OCI-M2 (cell line): ENCODE results near the gene HHIPL1.

ENCODE experiments used
- DNase-seq: peaks from one replicate; lab custom pipeline; 2025; ENCODE audit not compliant: unreplicated experiment; lab: John Stamatoyannopoulos, UW

The HHIPL1 gene

DNA sequence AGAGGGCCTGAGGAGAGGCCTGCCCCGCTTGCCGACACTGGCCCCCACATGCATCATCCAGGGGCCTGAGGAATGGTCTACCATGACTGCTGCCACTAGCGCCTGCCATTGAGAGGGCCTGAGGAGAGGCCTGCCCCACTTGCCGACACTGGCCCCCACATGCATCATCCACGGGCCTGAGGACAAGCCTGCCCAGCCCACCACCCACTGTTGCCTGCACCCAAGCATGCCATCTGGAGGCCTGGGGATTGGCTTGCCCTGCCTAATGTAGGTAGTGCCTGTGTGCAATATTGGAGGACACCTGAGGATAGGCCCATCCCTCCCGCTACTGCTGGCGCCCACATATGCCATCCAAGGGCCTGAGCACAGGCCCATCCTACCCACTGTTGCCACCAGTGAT is 63.5 kb downstream of the HHIPL1 start:
- no peak for DNase-seq

- no peak for DNase-seq
Observed at GRCh38 chr14:99713972-99714371, 69.0 kb downstream of the HHIPL1 start.

DNA sequence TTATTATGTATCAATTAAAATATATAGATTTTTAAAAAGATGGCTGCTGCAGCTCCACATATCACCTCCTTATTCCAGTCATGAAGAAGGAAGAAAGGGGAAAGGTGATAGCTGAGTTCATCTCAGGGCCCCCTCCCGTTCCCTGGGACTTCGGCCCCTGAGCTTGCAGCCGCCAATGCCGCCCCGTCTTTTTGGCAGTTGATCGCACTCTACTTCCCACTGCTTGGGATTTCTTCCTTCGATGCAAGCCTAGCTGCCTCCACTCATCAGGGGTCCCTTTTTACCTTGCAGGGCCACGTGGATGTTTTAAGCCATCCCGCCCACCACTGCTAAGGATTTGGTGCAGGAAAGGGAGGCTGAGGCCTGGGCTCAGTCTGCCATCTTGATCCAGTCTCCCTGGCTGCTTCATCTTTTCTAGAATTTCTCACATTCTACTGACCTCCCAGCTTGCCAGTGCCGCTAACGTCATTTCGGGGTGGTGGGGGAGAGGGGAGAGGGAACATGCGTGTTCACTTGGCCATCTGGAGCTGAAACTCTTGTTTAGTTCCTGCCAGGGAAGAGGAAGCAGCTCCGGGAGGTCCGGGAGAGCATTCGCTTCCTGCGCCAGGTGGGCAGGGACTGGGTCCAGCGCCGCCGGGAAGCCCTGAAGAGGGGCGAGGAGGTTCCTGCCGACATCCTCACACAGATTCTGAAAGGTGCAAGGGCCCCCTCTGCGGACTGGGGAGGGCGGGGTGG is 70.5 kb downstream of the HHIPL1 start:
- no peak for DNase-seq

- no peak for DNase-seq
Observed at GRCh38 chr14:99716091-99716849, 71.3 kb downstream of the HHIPL1 start.

- DNase-seq = no peak
Observed at GRCh38 chr14:99716850-99717681, 72.1 kb downstream of the HHIPL1 start.

DNA sequence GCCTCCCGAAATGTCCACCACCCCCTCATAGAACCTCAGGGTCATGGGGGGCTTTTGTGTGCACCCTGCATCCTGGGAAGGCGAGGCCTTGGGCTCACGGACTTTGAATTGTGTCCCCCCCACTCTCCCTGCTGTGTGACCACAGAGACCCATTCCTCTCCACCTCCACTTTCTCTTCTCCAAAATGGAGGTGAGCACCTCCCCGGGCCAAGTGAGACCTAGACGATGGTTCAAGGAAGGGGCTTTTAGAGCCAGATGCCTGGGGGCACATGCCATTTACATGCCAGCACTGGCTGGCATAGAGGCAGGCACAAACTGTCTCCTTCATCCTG is 72.7 kb downstream of the HHIPL1 start:
- DNase-seq = no peak

DNA sequence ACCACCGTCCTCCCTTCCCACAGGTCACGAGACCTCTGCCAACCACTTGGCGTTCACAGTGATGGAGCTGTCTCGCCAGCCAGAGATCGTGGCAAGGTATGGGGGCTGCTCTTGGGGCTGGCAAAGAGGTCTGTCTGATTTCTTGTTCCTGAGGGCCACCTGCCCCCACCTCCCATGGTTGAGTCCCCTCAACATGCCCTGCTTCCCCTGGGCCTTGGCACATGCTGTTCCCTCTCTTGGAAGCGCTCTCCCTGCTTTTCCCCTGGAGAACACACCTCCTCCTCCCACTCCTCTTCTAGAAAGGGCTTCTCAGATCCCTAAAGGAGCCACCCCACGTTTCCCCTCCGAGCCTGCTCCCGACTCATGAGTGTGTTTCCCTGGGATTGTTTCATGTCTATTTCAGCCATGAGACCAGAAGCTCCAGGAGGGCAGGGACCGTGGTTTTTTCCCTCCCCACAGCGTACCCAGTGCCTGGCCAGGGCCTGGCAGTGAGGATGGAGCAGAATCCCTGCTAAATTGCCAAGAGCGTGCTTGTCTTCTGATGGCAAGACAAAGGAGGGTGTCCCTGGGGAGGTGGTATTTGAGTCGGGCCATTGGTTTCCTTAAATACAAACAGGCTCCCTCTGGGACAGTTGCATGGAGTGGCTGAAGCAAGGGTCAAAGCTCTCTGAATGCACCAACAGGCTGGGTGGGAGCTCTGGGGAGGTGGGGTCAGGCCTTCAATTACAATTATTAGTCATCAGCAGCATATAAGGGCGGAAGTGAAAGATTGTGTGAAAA is 73.3 kb downstream of the HHIPL1 start:
- no peak for DNase-seq

GRCh38 chr14:99718811-99719192 is 73.9 kb downstream of the HHIPL1 start:
- no peak for DNase-seq

- no peak for DNase-seq
Observed at GRCh38 chr14:99720941-99721791, 76.2 kb downstream of the HHIPL1 start.

DNA sequence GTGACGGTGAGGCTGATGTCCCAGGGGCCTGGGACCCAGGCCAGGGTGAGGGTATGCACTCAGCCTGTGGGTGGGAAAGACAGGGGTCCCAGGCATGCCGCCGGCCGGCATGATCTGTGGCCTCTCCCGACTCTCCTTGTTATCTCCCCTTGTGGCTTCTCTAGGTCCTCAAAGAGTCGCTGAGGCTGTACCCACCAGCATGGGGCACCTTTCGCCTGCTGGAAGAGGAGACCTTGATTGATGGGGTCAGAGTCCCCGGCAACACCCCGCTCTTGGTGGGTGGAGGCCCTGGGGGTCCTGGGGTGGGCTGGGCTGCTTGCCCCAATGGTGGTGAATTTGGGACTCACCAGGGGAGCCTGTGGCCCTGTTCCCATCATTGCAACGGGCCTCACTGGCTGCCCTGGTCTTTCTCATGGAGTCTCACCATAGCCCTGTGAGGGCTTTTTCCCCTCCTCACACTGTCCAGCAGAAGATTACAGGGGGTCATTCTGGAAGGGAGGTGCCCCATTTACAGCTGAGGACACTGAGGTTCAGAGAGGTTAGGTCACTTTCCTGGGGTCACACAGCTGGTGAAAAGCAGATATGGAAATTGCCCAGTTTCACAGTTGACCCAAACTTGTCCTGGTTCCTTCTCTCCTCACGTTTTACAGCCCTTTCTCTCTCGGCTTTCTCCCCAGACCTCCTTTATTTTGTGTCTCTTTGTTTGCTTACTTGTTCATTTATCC is 77.0 kb downstream of the HHIPL1 start:
- no peak for DNase-seq

GRCh38 chr14:99722741-99723140 is 77.8 kb downstream of the HHIPL1 start:
- DNase-seq = no peak

GRCh38 chr14:99724196-99724891 is 79.4 kb downstream of the HHIPL1 start:
- no peak for DNase-seq

- DNase-seq = no peak
Observed at GRCh38 chr14:99724939-99725773, 80.2 kb downstream of the HHIPL1 start.

- no peak for DNase-seq
Observed at GRCh38 chr14:99725774-99726537, 81.0 kb downstream of the HHIPL1 start.

DNA sequence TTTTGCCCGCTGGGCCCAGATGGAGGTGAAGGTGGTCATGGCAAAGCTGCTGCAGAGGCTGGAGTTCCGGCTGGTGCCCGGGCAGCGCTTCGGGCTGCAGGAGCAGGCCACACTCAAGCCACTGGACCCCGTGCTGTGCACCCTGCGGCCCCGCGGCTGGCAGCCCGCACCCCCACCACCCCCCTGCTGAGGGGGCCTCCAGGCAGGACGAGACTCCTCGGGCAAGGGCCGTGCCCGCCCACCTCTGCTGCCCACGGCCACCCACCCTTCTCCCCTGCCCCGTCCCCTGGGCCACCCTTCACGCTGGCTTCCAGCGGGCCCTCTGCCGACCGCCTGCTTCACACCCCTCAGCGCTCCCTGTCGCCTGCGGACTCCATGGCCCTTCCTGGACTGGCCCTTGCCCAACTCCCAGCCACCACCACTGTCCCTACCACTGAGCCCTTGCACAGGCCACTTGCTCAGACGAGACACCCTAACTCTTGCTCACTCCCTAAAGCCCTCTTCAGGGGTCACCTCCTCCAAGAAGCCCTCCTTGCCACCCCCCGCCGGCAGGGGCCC is 81.7 kb downstream of the HHIPL1 start:
- DNase-seq = no peak

GRCh38 chr14:99727096-99727870 is 82.4 kb downstream of the HHIPL1 start:
- DNase-seq = no peak
